ENCODE results near the gene EMILIN2. TPM values are rescaled to one million over a fixed set of nuclear protein-coding genes. Genes with fewer than 3 reads are reported as not detected.

Gene EMILIN2
- total RNA-seq, 2 experiments from 2014 or later, result 21.4 to 23.0 TPM

- no peaks in the 10 kb centered on the region for H3K27me3 Mint-ChIP-seq
- ChIA-PET POLR2A (interaction anchor here (1.3 to 4.2 kb wide), 3 partner anchors 16 to 358 kb away, joined by 3 to 23 read pairs (median 5); partner anchors contain the start of genes MYL12A and SMCHD1), CTCF (interaction anchor here (0.6 to 1.2 kb wide), 2 partner anchors 16 to 261 kb away, joined by 4 read pairs; no protein-coding TSS in a partner anchor)
- peaks cover 50% of the 10 kb centered on the region for H3K4me1 Mint-ChIP-seq
- H3K36me3 Mint-ChIP-seq (ENCODE audit: low read depth), result peaks cover 27% of the 10 kb centered on the region
- no peak overlapping the region for H3K4me3 Mint-ChIP-seq
- peak; percentile 37 for DNase-seq
- H3K9me3 Mint-ChIP-seq, result peaks cover 16% of the 10 kb centered on the region
- peak overlapping the region; percentile 85 for H3K27ac Mint-ChIP-seq
These were observed 43.0 kb downstream of the EMILIN2 start for GRCh38 chr18:2889761-2890192.

DNA sequence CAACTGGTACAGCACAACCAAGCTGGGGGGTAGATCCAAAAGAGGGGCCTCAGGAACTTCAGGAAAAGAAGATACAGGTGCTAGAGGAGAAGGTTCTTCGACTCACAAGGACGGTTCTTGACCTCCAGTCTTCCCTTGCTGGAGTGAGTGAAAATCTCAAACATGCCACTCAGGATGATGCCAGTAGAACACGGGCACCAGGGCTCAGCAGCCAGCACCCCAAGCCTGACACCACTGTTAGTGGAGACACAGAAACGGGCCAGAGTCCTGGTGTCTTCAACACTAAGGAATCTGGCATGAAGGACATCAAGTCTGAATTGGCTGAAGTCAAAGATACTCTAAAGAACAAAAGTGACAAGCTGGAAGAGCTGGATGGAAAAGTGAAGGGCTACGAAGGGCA, 43.8 kb downstream of the EMILIN2 start:
- Mint-ChIP-seq H3K27me3 (no peaks in the 10 kb centered on the region), H3K4me3 (no peak overlapping the region), H3K27ac (peak overlapping the region; percentile 85), H3K36me3 (ENCODE audit: low read depth) (peaks cover 27% of the 10 kb centered on the region), H3K9me3 (peaks cover 16% of the 10 kb centered on the region), H3K4me1 (peaks cover 48% of the 10 kb centered on the region)
- ChIA-PET POLR2A (interaction anchor here (1.0 to 4.2 kb wide), 4 partner anchors 8 to 235 kb away, joined by 3 to 25 read pairs (median 13); partner anchors contain the start of gene SMCHD1), CTCF (interaction anchor here (1.2 to 1.3 kb wide), 2 partner anchors 15 to 43 kb away, joined by 4 to 6 read pairs; no protein-coding TSS in a partner anchor)
- no peak for DNase-seq

GRCh38 chr18:2891526-2892431, 45.0 kb downstream of the EMILIN2 start:
- peaks cover 9% of the 10 kb centered on the region for H3K9me3 Mint-ChIP-seq
- peak overlapping the region; percentile 65 for H3K4me3 Mint-ChIP-seq
- POLR2A ChIA-PET, result interaction anchor here (1.0 to 4.2 kb wide), 3 partner anchors 9 to 14 kb away, joined by 3 to 25 read pairs (median 23); no protein-coding TSS in a partner anchor
- H3K4me1 Mint-ChIP-seq, result peaks cover 44% of the 10 kb centered on the region
- CTCF ChIA-PET, result interaction anchor here (1.0 to 1.3 kb wide), 2 partner anchors 17 to 44 kb away, joined by 3 to 6 read pairs; no protein-coding TSS in a partner anchor
- no peak for DNase-seq
- peak overlapping the region; percentile 85 for H3K27ac Mint-ChIP-seq
- no peaks in the 10 kb centered on the region for H3K27me3 Mint-ChIP-seq
- peaks cover 18% of the 10 kb centered on the region for H3K36me3 Mint-ChIP-seq (ENCODE audit: low read depth)

DNA sequence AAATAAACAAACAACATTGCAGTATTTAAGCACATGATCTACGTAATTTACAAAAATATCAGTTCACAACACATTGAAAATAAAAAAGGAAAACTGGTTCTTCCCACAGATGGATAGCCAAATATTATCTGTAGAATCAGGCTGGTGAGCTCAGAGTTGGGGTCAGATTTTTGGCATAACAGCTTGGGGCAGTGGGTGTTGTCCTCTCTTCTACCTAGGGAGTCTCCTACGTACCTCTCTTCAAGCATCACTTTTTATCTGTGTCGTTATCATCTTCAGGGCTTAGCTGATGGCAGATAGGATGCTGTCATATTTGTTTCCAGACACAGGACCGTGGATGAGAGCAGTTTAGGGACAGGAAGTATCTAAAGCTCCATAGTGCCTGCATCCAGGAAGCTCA, 46.2 kb downstream of the EMILIN2 start:
- Mint-ChIP-seq H3K9me3 (peaks cover 3% of the 10 kb centered on the region), H3K4me1 (peaks cover 46% of the 10 kb centered on the region), H3K4me3 (peak overlapping the region; percentile 50), H3K36me3 (ENCODE audit: low read depth) (peaks cover 10% of the 10 kb centered on the region), H3K27ac (no peak overlapping the region), H3K27me3 (no peaks in the 10 kb centered on the region)
- no peak for DNase-seq
- CTCF ChIA-PET, result interaction anchor here (0.9 to 1.4 kb wide), 2 partner anchors 10 to 87 kb away, joined by 3 to 6 read pairs; no protein-coding TSS in a partner anchor
- POLR2A ChIA-PET, result interaction anchor here (0.9 to 4.2 kb wide), 3 partner anchors 10 to 19 kb away, joined by 3 to 25 read pairs (median 23); no protein-coding TSS in a partner anchor

GRCh38 chr18:2893676-2894075, 46.9 kb downstream of the EMILIN2 start:
- Mint-ChIP-seq H3K27me3 (no peaks in the 10 kb centered on the region), H3K9me3 (peaks cover 3% of the 10 kb centered on the region), H3K27ac (no peak overlapping the region), H3K4me1 (peaks cover 48% of the 10 kb centered on the region), H3K36me3 (ENCODE audit: low read depth) (peaks cover 7% of the 10 kb centered on the region), H3K4me3 (peak overlapping the region; percentile 50)
- POLR2A ChIA-PET, result interaction anchor here (0.8 to 3.7 kb wide), 2 partner anchors 11 to 12 kb away, joined by 3 to 25 read pairs; no protein-coding TSS in a partner anchor
- CTCF ChIA-PET, result interaction anchor here (0.9 to 1.4 kb wide), 2 partner anchors 11 to 88 kb away, joined by 3 to 6 read pairs; no protein-coding TSS in a partner anchor
- no peak for DNase-seq

GRCh38 chr18:2894131-2894840, 47.5 kb downstream of the EMILIN2 start:
- CTCF ChIA-PET, result interaction anchor here (0.9 to 1.4 kb wide), 2 partner anchors 11 to 13 kb away, joined by 3 to 6 read pairs; no protein-coding TSS in a partner anchor
- no peak for DNase-seq
- Mint-ChIP-seq H3K27me3 (no peaks in the 10 kb centered on the region), H3K27ac (no peak overlapping the region), H3K9me3 (peaks cover 3% of the 10 kb centered on the region), H3K4me3 (no peak overlapping the region), H3K36me3 (ENCODE audit: low read depth) (peaks cover 7% of the 10 kb centered on the region), H3K4me1 (peaks cover 45% of the 10 kb centered on the region)
- POLR2A ChIA-PET, result interaction anchor here (0.8 to 3.7 kb wide), 4 partner anchors 11 to 21 kb away, joined by 3 to 25 read pairs (median 4); no protein-coding TSS in a partner anchor

DNA sequence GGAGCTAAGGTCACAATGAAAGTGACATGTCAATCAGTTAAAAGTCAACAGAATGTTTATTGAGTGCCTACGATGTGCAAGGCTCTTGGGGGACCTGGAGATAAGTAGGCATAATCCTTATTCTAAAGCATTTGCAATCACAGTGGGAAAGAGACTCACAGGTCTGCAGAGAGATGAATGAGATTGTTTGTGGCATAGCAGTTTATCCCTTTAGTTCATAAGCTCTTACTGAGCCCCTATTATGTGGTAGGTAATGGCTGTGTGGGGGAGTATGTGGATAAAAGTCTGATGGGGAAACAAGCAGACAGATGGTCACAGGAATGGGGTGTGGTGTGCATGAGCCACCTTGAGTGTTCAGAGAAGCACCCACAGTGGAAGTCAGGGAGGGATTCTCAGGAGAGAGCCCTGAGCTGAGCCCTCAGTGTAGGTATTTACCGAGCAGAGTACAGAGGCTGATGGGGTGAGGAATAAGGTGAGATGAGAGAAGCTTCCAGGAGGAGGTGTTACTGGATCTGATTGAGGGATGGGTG, 48.1 kb downstream of the EMILIN2 start:
- no peak for DNase-seq
- POLR2A ChIA-PET, result interaction anchor here (1.0 to 1.5 kb wide), 4 partner anchors 11 to 20 kb away, joined by 3 to 6 read pairs (median 4); no protein-coding TSS in a partner anchor
- Mint-ChIP-seq H3K27ac (no peak overlapping the region), H3K4me3 (no peak overlapping the region), H3K9me3 (no peaks in the 10 kb centered on the region), H3K27me3 (no peaks in the 10 kb centered on the region), H3K4me1 (peaks cover 39% of the 10 kb centered on the region), H3K36me3 (ENCODE audit: low read depth) (peaks cover 7% of the 10 kb centered on the region)
- CTCF ChIA-PET, result interaction anchor here (0.6 to 0.9 kb wide), 2 partner anchors 14 to 47 kb away, joined by 3 read pairs; no protein-coding TSS in a partner anchor

DNA sequence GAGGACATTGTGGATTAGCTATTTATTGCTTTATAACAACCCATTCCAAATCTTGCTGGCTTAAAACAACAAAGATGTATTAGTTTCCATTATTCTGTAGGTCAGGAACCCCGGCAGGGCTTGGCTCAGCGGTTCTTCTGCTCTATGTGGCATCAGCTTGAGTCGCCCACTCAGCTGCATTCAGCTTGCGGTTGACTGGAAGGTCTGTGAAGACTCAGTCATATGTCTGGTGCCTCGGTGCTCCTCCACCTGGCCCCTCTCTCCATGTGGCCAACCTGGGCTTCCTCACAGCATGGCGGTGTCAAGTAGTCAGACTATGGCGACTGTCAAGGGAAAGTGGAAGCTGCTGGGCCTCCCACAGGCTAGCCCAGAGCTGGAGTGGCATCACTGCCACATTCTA, 48.6 kb downstream of the EMILIN2 start:
- Mint-ChIP-seq H3K4me3 (no peak overlapping the region), H3K27ac (no peak overlapping the region)
- POLR2A ChIA-PET, result interaction anchor here (1.0 to 1.5 kb wide), 4 partner anchors 11 to 20 kb away, joined by 3 to 6 read pairs (median 4); no protein-coding TSS in a partner anchor

GRCh38 chr18:2896990-2897389, 50.2 kb downstream of the EMILIN2 start:
- Mint-ChIP-seq H3K27me3 (no peaks in the 10 kb centered on the region), H3K9me3 (no peaks in the 10 kb centered on the region), H3K4me3 (no peak overlapping the region), H3K27ac (no peak overlapping the region), H3K36me3 (ENCODE audit: low read depth) (peaks cover 2% of the 10 kb centered on the region), H3K4me1 (peaks cover 18% of the 10 kb centered on the region)
- POLR2A ChIA-PET, result no interaction called here
- no peak for DNase-seq
- CTCF ChIA-PET, result no interaction called here

More for the DNA sequence above, 48.6 kb downstream of the EMILIN2 start:
- CTCF ChIA-PET, result interaction anchor here (0.6 kb wide), 1 partner anchor 47 kb away, joined by 3 read pairs; no protein-coding TSS in a partner anchor
- Mint-ChIP-seq H3K4me1 (peaks cover 34% of the 10 kb centered on the region), H3K27me3 (no peaks in the 10 kb centered on the region), H3K9me3 (no peaks in the 10 kb centered on the region), H3K36me3 (ENCODE audit: low read depth) (peaks cover 7% of the 10 kb centered on the region)
- DNase-seq, result no peak

DNA sequence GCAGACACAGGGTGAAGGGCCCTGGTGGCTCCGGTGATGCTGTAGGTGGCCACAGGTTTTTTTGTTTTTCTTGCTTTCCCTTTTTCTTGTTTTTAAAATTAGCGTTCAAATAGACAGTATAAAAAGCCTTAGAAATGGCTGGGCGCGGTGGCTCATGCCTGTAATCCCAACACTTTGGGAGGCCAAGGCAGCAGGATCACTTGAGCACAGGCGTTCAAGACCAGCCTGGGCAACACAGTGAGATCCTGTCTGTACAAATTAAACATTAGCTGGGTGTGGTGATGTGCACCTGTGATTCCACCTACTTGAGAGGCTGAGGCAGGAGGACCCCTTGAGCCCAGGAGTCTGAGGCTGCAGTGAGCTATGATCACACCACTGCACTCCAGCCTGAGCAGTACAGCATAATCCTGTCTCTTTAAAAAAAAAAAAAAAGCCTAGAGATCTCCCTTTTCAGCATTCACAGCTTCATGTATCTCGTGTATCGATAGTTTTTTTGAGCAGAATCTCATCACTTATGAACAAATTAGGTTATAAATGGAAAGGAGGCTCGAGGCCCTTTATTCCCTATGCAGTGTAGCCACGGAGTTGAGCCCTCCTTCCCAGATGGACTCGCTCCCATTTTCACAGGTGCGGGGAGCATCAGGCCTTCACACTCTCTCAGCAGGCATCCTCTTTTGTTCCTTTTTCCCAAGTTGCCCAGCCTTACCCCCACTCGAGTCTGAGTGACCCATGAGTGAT, 50.8 kb downstream of the EMILIN2 start:
- CTCF ChIA-PET, result no interaction called here
- no peak overlapping the region for H3K27ac Mint-ChIP-seq
- no peaks in the 10 kb centered on the region for H3K9me3 Mint-ChIP-seq
- DNase-seq, result no peak
- H3K4me3 Mint-ChIP-seq, result no peak overlapping the region
- H3K27me3 Mint-ChIP-seq, result no peaks in the 10 kb centered on the region
- POLR2A ChIA-PET, result interaction anchor here (0.8 to 2.0 kb wide), 3 partner anchors 11 to 16 kb away, joined by 3 to 7 read pairs (median 6); no protein-coding TSS in a partner anchor
- peaks cover 13% of the 10 kb centered on the region for H3K4me1 Mint-ChIP-seq
- peaks cover 2% of the 10 kb centered on the region for H3K36me3 Mint-ChIP-seq (ENCODE audit: low read depth)

DNA sequence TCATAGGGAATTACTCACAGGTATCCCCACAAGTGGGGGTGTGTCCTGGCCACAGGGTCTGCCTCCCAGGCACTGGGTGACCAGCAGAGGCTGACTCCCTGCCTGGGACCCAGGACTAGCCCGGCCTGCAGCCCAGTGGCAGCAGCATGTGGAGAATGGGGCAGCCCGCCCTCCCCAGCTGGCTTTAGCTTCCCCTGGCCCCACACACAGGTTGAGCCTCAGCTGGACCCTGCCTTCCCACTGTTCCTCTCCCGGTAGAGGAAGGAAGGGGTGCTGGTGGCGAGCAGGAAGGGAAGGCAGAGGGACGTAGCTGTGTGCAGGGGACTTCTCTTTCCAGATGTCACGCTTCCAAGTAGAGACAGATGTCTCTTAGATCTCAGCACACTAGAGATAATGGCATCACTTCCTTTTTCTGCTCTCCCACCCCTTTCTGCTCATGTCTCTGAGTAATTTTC, 51.4 kb downstream of the EMILIN2 start:
- ChIA-PET CTCF (no interaction called here), POLR2A (interaction anchor here (0.8 to 2.0 kb wide), 3 partner anchors 10 to 17 kb away, joined by 3 to 7 read pairs (median 6); no protein-coding TSS in a partner anchor)
- no peak for DNase-seq
- no peak overlapping the region for H3K4me3 Mint-ChIP-seq
- H3K36me3 Mint-ChIP-seq (ENCODE audit: low read depth), result peaks cover 2% of the 10 kb centered on the region
- peaks cover 9% of the 10 kb centered on the region for H3K4me1 Mint-ChIP-seq
- H3K9me3 Mint-ChIP-seq, result no peaks in the 10 kb centered on the region
- no peak overlapping the region for H3K27ac Mint-ChIP-seq
- no peaks in the 10 kb centered on the region for H3K27me3 Mint-ChIP-seq

Data from activated CD4-positive, alpha-beta memory T cell treated with anti-CD3 and anti-CD28 coated beads, Interleukin-2, amount 10 ng/mL, durations not matched to agents 7 days and 5 days (primary cell).